GM21825 (cell line): ENCODE data around the gene RNF187.

Experiments
- ATAC-seq: cut with Tn5 transposase; IDR thresholded peaks from one replicate; pipeline ENCODE4 v1.9.1; 2021; ENCODE audit warnings: mild to moderate bottlenecking, moderate library complexity; ENCODE audit not compliant: unreplicated experiment

Gene RNF187

GRCh38 chr1:228487336-228488124, at the start of gene RNF187:
Gene RNF187 (plus strand): TSS chr1:228487382.
- ATAC-seq = peak; percentile 60

GRCh38 chr1:228437424-228437962, 49.7 kb upstream of the RNF187 start:
- no peak for ATAC-seq

- no peak for ATAC-seq
Observed at GRCh38 chr1:228438266-228438665, 48.9 kb upstream of the RNF187 start.

GRCh38 chr1:228440761-228441500, 46.3 kb upstream of the RNF187 start:
- ATAC-seq = no peak

- no peak for ATAC-seq
Observed at GRCh38 chr1:228443395-228443794, 43.8 kb upstream of the RNF187 start.

- ATAC-seq = no peak
Observed at GRCh38 chr1:228445490-228445842, 41.7 kb upstream of the RNF187 start.

GRCh38 chr1:228445843-228446650, 41.1 kb upstream of the RNF187 start:
- ATAC-seq = peak; percentile 75

GRCh38 chr1:228446852-228447251, 40.3 kb upstream of the RNF187 start:
- no peak for ATAC-seq

GRCh38 chr1:228448372-228448771, 38.8 kb upstream of the RNF187 start:
- no peak for ATAC-seq

- ATAC-seq = no peak
Observed at GRCh38 chr1:228450200-228450599, 37.0 kb upstream of the RNF187 start.

- ATAC-seq = no peak
Observed at GRCh38 chr1:228452194-228453021, 34.8 kb upstream of the RNF187 start.

GRCh38 chr1:228453022-228453560, 34.1 kb upstream of the RNF187 start:
- no peak for ATAC-seq

- ATAC-seq = no peak
Observed at GRCh38 chr1:228453614-228454013, 33.6 kb upstream of the RNF187 start.

- no peak for ATAC-seq
Observed at GRCh38 chr1:228454238-228454637, 32.9 kb upstream of the RNF187 start.

- ATAC-seq = no peak
Observed at GRCh38 chr1:228455715-228456114, 31.5 kb upstream of the RNF187 start.

- ATAC-seq = no peak
Observed at GRCh38 chr1:228456252-228457016, 30.7 kb upstream of the RNF187 start.

GRCh38 chr1:228457017-228457395, 30.2 kb upstream of the RNF187 start:
- ATAC-seq = peak; percentile 11

GRCh38 chr1:228457396-228458176, 29.6 kb upstream of the RNF187 start:
- ATAC-seq = peak; percentile 81
